HEK293T (cell line): ENCODE data around the gene CLDN6.

Experiments used
- ARNT ChIP-seq: fragments of 450-650 bp; IDR thresholded peaks from 2 replicates; pipeline ENCODE4 v1.6.1; 2017; ENCODE audit warnings: mild to moderate bottlenecking
- BHLHE40 ChIP-seq: fragments of 450-650 bp; IDR thresholded peaks from 2 replicates; pipeline ENCODE4 v1.6.1; 2016; ENCODE audit warnings: mild to moderate bottlenecking, moderate library complexity, borderline replicate concordance
- ELF4 ChIP-seq: fragments of 450-650 bp; IDR thresholded peaks from 2 replicates; pipeline ENCODE4 v1.6.1; 2017; ENCODE audit warnings: antibody characterized with exemption
- FOXA1 ChIP-seq: fragments of 450-650 bp; IDR thresholded peaks from 2 replicates; pipeline ENCODE4 v1.6.1; 2016; ENCODE audit warnings: mild to moderate bottlenecking
- FOXK2 ChIP-seq: fragments of 450-650 bp; IDR thresholded peaks from 2 replicates; pipeline ENCODE4 v1.6.1; 2016; ENCODE audit warnings: mild to moderate bottlenecking
- FOXM1 ChIP-seq: fragments of 450-650 bp; IDR thresholded peaks from 2 replicates; pipeline ENCODE4 v1.6.1; 2017; ENCODE audit warnings: mild to moderate bottlenecking, borderline replicate concordance
- HDGF ChIP-seq: fragments of 450-650 bp; IDR thresholded peaks from 2 replicates; pipeline ENCODE4 v1.6.1; 2017; ENCODE audit warnings: antibody characterized with exemption, borderline replicate concordance
- LEF1 ChIP-seq: fragments of 450-650 bp; IDR thresholded peaks from 2 replicates; pipeline ENCODE4 v1.6.1; 2017; ENCODE audit warnings: mild to moderate bottlenecking, borderline replicate concordance
- NFRKB ChIP-seq: fragments of 450-650 bp; IDR thresholded peaks from 2 replicates; pipeline ENCODE4 v1.6.1; 2016; ENCODE audit warnings: mild to moderate bottlenecking, moderate library complexity
- PKNOX1 ChIP-seq: fragments of 450-650 bp; IDR thresholded peaks from 2 replicates; pipeline ENCODE4 v1.6.1; 2016
- SP1 ChIP-seq: fragments of 450-650 bp; IDR thresholded peaks from 2 replicates; pipeline ENCODE4 v1.6.1; 2017
- SUZ12 ChIP-seq: fragments of 450-650 bp; IDR thresholded peaks from 2 replicates; pipeline ENCODE4 v1.6.1; 2016; ENCODE audit warnings: mild to moderate bottlenecking
- TARDBP ChIP-seq: fragments of 450-650 bp; IDR thresholded peaks from 2 replicates; pipeline ENCODE4 v1.6.1; 2016
- ZNF384 ChIP-seq: fragments of 450-650 bp; IDR thresholded peaks from 2 replicates; pipeline ENCODE4 v1.6.1; 2016

GRCh38 chr16:2977440-2977839, 40.5 kb downstream of the CLDN6 start:
- TF ChIP-seq SUZ12, result no peak
- no peak for TF ChIP-seq PKNOX1
- TF ChIP-seq ZNF384, result no peak
- TF ChIP-seq TARDBP, result no peak
- TF ChIP-seq LEF1, result no peak
- no peak for TF ChIP-seq NFRKB
- no peak for TF ChIP-seq BHLHE40
- no peak for TF ChIP-seq FOXA1
- TF ChIP-seq FOXK2, result no peak
- TF ChIP-seq ARNT, result no peak
- TF ChIP-seq SP1, result no peak
- no peak for TF ChIP-seq ELF4
- no peak for TF ChIP-seq FOXM1
- TF ChIP-seq HDGF, result no peak
